B cell (primary cell): ENCODE measurements around the gene ARHGAP22. TPM values are rescaled to one million over a fixed set of nuclear protein-coding genes. Genes with fewer than 3 reads are reported as not detected.

Experiments used
- ATAC-seq: fragments of 200-7000 bp; cut with Tn5 transposase; one replicate; pipeline ENCODE4 v1.10.0; 2021; ENCODE audit warnings: low read depth, mild to moderate bottlenecking, moderate number of reproducible peaks, moderate library complexity
- CTCF ChIA-PET: fragments of 350-600 bp; sonication (Branson Sonifier 250); formaldehyde crosslinking; loops from one replicate; lab custom pipeline; 2021; ENCODE audit warnings: antibody characterized with exemption, inconsistent platforms; lab: Charles Lee
- POLR2A ChIA-PET: fragments of 350-600 bp; sonication (Branson Sonifier 250); formaldehyde crosslinking; loops from one replicate; lab custom pipeline; 2021; ENCODE audit warnings: antibody characterized with exemption; lab: Charles Lee
- DNase-seq: peaks from one replicate; pipeline ENCODE4 v3.0.0; 2013
- H2AFZ ChIP-seq: 2 replicates; pipeline ENCODE4 v1.6.1; 2012; ENCODE audit warnings: mild to moderate bottlenecking, low read depth, low read length; ENCODE audit not compliant: insufficient read depth, poor library complexity, severe bottlenecking
- H3K27ac ChIP-seq, 2 donors: 1 replicate in 1 of 2; 2 replicates in 1 of 2; pipeline ENCODE4 v1.5.1; 2012 to 2013; ENCODE audit warnings: low read length in 2 of 2, mild to moderate bottlenecking in 2 of 2, moderate library complexity in 1 of 2
- H3K27me3 ChIP-seq, 4 experiments: fragments of 200-600 bp in 1 of 4; sonication (generic) in 1 of 4; replicated peaks in 1 of 4; 1 replicate in 2 of 4; 2 replicates in 2 of 4; pipeline versions ENCODE4 v1.6.1 to v1.7.0; 2013 to 2016; ENCODE audit warnings: low read length in 3 of 4, mild to moderate bottlenecking in 2 of 4, mixed read lengths in 1 of 4, moderate library complexity in 1 of 4; ENCODE audit not compliant: insufficient read depth in 4 of 4, control insufficient read depth in 3 of 4; ENCODE audit errors: control extremely low read depth in 1 of 4
- H3K36me3 ChIP-seq, 2 experiments: replicated peaks in 1 of 2; 1 replicate in 1 of 2; 2 replicates in 1 of 2; pipeline versions ENCODE4 v1.6.1 to v1.7.1; 2013; ENCODE audit warnings: low read length in 1 of 2; ENCODE audit not compliant: insufficient read depth in 2 of 2, control insufficient read depth in 1 of 2; ENCODE audit errors: control extremely low read depth in 1 of 2, extremely low read depth in 1 of 2
- H3K4me1 ChIP-seq, 2 donors: fragments of 200-600 bp in 1 of 2; sonication (generic) in 1 of 2; 1 replicate in 1 of 2; 2 replicates in 1 of 2; pipeline versions ENCODE4 v1.5.1 to v1.6.1; 2013 to 2017; ENCODE audit warnings: low read length in 2 of 2; ENCODE audit not compliant: control insufficient read depth in 2 of 2, insufficient read depth in 2 of 2
- H3K4me2 ChIP-seq: replicated peaks from 2 replicates; pipeline ENCODE3; 2012; ENCODE audit warnings: mild to moderate bottlenecking, low read depth, low read length; ENCODE audit not compliant: poor library complexity, severe bottlenecking
- H3K4me3 ChIP-seq, 5 experiments: fragments of 200-600 bp in 1 of 5; sonication (generic) in 1 of 5; 1 replicate in 3 of 5; 2 replicates in 2 of 5; pipeline versions ENCODE4 v1.5.1 to v1.7.0; 2011 to 2016; ENCODE audit warnings: low read length in 4 of 5, mild to moderate bottlenecking in 4 of 5, low read depth in 2 of 5, control low read depth in 1 of 5, moderate library complexity in 1 of 5; ENCODE audit not compliant: insufficient read depth in 1 of 5; ENCODE audit errors: control extremely low read depth in 1 of 5, extremely low read depth in 1 of 5
- H3K79me2 ChIP-seq: fragments of 200-600 bp; sonication (generic); one replicate; pipeline ENCODE4 v1.6.0; 2016; ENCODE audit warnings: low read length; ENCODE audit not compliant: control insufficient read depth, insufficient read depth
- H3K9ac ChIP-seq: fragments of 200-600 bp; sonication (generic); 2 replicates; pipeline ENCODE4 v1.6.1; 2017; ENCODE audit warnings: mild to moderate bottlenecking, low read length, moderate library complexity
- H3K9me3 ChIP-seq, 3 donors: one replicate each; pipeline versions ENCODE4 v1.6.1 to v1.7.1; 2013; ENCODE audit warnings: low read length in 2 of 3; ENCODE audit not compliant: control insufficient read depth in 2 of 3, insufficient read depth in 1 of 3; ENCODE audit errors: control extremely low read depth in 1 of 3
- H4K20me1 ChIP-seq: 2 replicates; pipeline ENCODE4 v1.6.0; 2012; ENCODE audit warnings: mild to moderate bottlenecking, low read length; ENCODE audit not compliant: insufficient read depth, control insufficient read depth, poor library complexity, severe bottlenecking
- H3K27ac Mint-ChIP-seq: one replicate; pipeline ENCODE4 v1.8.0; 2021; ENCODE audit warnings: mixed read lengths
- H3K27me3 Mint-ChIP-seq: one replicate; pipeline ENCODE4 v1.8.0; 2021; ENCODE audit warnings: mixed read lengths
- H3K4me1 Mint-ChIP-seq: one replicate; pipeline ENCODE4 v1.8.0; 2021; ENCODE audit warnings: mixed read lengths
- H3K4me3 Mint-ChIP-seq: one replicate; pipeline ENCODE4 v1.8.0; 2021; ENCODE audit warnings: mixed read lengths
- H3K9me3 Mint-ChIP-seq: one replicate; pipeline ENCODE4 v1.8.0; 2022; ENCODE audit warnings: mixed read lengths; ENCODE audit not compliant: insufficient read depth
- EZH2 ChIP-seq: IDR thresholded peaks from 2 replicates; pipeline ENCODE4 v1.6.1; 2012; ENCODE audit warnings: borderline replicate concordance, low read depth, mild to moderate bottlenecking, moderate library complexity, low read length; ENCODE audit not compliant: insufficient read depth, poor library complexity, severe bottlenecking
- WGBS: methylation state at CpG from one replicate; pipeline ENCODE4 v1.1.5; 2013; ENCODE audit warnings: missing lambda C conversion rate; ENCODE audit not compliant: insufficient coverage; 5-methylcytosine and 5-hydroxymethylcytosine counted together
- intact Hi-C: fragments of 100-400 bp; cut with micrococcal nuclease; formaldehyde crosslinking; loops from one replicate; pipeline ENCODE4 v1.10.0; 2022
- polyA plus RNA-seq: library from polyadenylated mRNA; depleted of rRNA; stranded (reverse); fragments of >200 nt; gene quantifications from 2 replicates; pipeline ENCODE4 v1.2.3, GENCODE V29; 2012
- total RNA-seq, 2 donors: library from RNA; stranded (reverse); fragments of 120-200 nt in 1 of 2; gene quantifications; 1 replicate in 1 of 2; 2 replicates in 1 of 2; pipeline versions ENCODE4 v1.2.3 to v1.2.4, GENCODE V29; 2013 to 2022

Gene ARHGAP22
- total and polyA plus RNA-seq, 2 donors (not counting 1 experiment from before 2014, with no cell fraction given), result 1.9 to 2.0 TPM

DNA sequence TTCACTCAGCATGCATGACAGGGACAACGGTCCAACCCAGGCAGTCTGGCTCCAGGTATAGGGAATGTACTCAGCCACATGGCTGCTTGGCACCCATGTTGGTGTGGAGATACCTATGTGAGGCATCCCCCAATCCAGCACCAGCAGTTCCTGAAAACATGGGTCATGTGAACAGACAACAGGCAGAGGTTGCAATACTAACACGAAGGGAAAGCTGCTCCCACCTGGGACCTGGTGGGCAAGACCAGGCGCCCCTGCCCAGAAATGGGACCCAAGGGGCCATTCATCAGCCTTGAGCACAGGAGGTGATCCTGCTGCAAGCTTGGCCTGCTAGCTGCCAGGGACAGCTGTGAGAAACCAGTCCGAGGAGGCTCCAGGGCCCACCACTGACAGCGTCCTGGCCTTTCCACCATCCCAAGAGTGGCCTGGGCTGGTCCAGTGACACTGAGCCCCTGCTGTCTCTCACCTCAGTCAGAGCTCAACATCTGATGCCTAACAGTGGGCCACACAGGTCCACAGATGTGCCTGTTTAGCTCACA is 142.3 kb downstream of the ARHGAP22 start:
- H3K4me3 Mint-ChIP-seq, result no peak overlapping the region
- DNase-seq, result no peak
- ATAC-seq, result no peak
- Histone ChIP-seq H3K9ac (no peak overlapping the region), H3K4me3 (no peak overlapping the region), H3K27me3 (peaks cover 0 to 1% (median 0%) of the 10 kb centered on the region in 4 experiments), H3K79me2 (no peaks in the 10 kb centered on the region), H3K4me1 (no peaks in the 10 kb centered on the region), H4K20me1 (no peaks in the 10 kb centered on the region), H2AFZ (no peak overlapping the region), H3K4me2 (no peak overlapping the region), H3K9me3 (peaks cover 0 to 4% (median 0%) of the 10 kb centered on the region in 3 donors), H3K36me3 (no peaks in the 10 kb centered on the region), H3K27ac (no peak overlapping the region)
- intact Hi-C loops, result no loop called here
- H3K4me1 Mint-ChIP-seq, result no peaks in the 10 kb centered on the region
- whole genome bisulfite sequencing, result 86% methylated on average over 5 of the region's 5 CpGs
- no peak overlapping the region for H3K27ac Mint-ChIP-seq
- H3K9me3 Mint-ChIP-seq, result no peaks in the 10 kb centered on the region
- ChIA-PET CTCF (no interaction called here), POLR2A (no interaction called here)
- no peak for TF ChIP-seq EZH2
- H3K27me3 Mint-ChIP-seq, result no peaks in the 10 kb centered on the region

DNA sequence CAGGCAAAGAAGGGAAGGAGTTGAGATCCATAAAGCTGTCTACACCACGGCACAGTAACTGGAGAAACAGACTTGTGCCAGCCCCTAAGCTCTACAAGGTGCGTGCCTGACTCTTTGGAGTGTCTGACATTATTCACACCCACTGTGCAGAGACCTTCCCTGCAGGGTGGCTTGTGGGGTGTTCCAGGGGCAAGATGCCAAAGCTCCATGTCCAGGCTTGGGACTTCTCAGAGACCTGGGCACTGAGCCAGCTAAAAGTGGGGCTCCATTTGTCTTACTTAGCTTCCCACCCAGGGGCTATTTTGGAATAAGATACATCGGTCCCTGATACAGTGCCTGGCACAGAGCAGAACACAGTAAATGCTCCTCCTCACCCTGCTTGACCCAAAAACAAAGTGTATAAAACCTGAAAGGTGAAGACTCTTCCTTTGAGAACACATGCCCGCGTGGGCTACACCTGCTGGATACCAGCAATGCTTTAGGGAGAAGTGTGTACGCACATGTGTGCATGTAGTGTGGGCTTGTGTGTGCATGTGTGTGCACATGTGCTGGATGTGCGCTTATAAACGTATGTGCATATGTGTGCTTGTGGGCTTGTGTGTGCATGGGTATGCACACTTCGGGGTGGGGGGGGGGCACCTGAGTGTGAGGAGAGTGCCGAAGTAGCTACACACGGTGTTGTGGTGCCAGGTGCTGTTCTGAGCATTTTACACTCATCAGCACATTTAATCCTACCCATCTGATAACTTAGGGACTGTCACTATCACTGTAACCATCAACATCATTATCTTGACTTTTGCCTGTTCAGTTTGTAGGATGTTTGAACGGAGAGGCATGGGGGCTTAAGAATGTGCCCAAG is 143.0 kb downstream of the ARHGAP22 start:
- H3K4me3 ChIP-seq, result no peak overlapping the region
- H3K9me3 Mint-ChIP-seq, result no peaks in the 10 kb centered on the region
- no peak overlapping the region for H2AFZ ChIP-seq
- H3K36me3 ChIP-seq, result no peaks in the 10 kb centered on the region
- H3K27me3 ChIP-seq, result peaks cover 0 to 3% (median 0%) of the 10 kb centered on the region in 4 experiments
- H3K4me3 Mint-ChIP-seq, result no peak overlapping the region
- H3K9ac ChIP-seq, result no peak overlapping the region
- no peaks in the 10 kb centered on the region for H3K79me2 ChIP-seq
- ChIA-PET CTCF (no interaction called here), POLR2A (no interaction called here)
- ATAC-seq, result no peak
- no peak overlapping the region for H3K4me2 ChIP-seq
- no peaks in the 10 kb centered on the region for H3K27me3 Mint-ChIP-seq
- H3K4me1 Mint-ChIP-seq, result peaks cover 3% of the 10 kb centered on the region
- H4K20me1 ChIP-seq, result no peaks in the 10 kb centered on the region
- peaks cover 0 to 4% (median 0%) of the 10 kb centered on the region in 3 donors for H3K9me3 ChIP-seq
- H3K27ac Mint-ChIP-seq, result no peak overlapping the region
- no peak for TF ChIP-seq EZH2
- H3K27ac ChIP-seq, result no peak overlapping the region
- no peak for DNase-seq
- H3K4me1 ChIP-seq, result peaks cover 5 to 7% of the 10 kb centered on the region in 2 donors
- WGBS, result 88% methylated on average over 8 of the region's 12 CpGs
- intact Hi-C loops, result no loop called here
